HG03432 (cell line): Measurements from ENCODE around the gene TAAR5.
"Not testable (repeated sequence)": the region's sequence is repeated elsewhere in the genome, so short reads cannot be mapped to it uniquely, and the experiment has no call there.

ENCODE experiments used
- ATAC-seq: cut with Tn5 transposase; IDR thresholded peaks from one replicate; pipeline ENCODE4 v1.9.1; 2021; ENCODE audit warnings: mild to moderate bottlenecking, moderate library complexity; ENCODE audit not compliant: unreplicated experiment

TAAR5 gene

GRCh38 chr6:132589454-132589853 lies at the start of gene TAAR5:
TSS of gene TAAR5 (minus strand) at chr6:132589741. CDS start at chr6:132589686, 55 bp downstream.
- ATAC-seq: no peak

GRCh38 chr6:132637135-132637534 lies 47.6 kb upstream of the TAAR5 start:
- ATAC-seq: not testable (repeated sequence)

GRCh38 chr6:132635906-132636305 lies 46.4 kb upstream of the TAAR5 start:
- not testable (repeated sequence) for ATAC-seq

GRCh38 chr6:132635288-132635687 lies 45.7 kb upstream of the TAAR5 start:
- ATAC-seq: not testable (repeated sequence)

GRCh38 chr6:132634796-132635195 lies 45.3 kb upstream of the TAAR5 start:
- ATAC-seq: no peak

- ATAC-seq: no peak
Measured at GRCh38 chr6:132633362-132633761, 43.8 kb upstream of the TAAR5 start.

GRCh38 chr6:132624175-132624574 lies 34.6 kb upstream of the TAAR5 start, which contains the start of gene TAAR2:
TSS of gene TAAR2 (minus strand) at chr6:132624275. CDS start at chr6:132624275, 0 bp downstream.
- no peak for ATAC-seq

GRCh38 chr6:132623106-132623845 lies 33.7 kb upstream of the TAAR5 start:
- no peak for ATAC-seq

- ATAC-seq: no peak
Measured at GRCh38 chr6:132616677-132617076, 27.1 kb upstream of the TAAR5 start.

- peak; percentile 63 for ATAC-seq
Measured at GRCh38 chr6:132614554-132614953, 25.0 kb upstream of the TAAR5 start.

GRCh38 chr6:132612449-132613108 lies 23.0 kb upstream of the TAAR5 start:
- peak; percentile 34 for ATAC-seq

- ATAC-seq: no peak
Measured at GRCh38 chr6:132611616-132612015, 22.1 kb upstream of the TAAR5 start.

GRCh38 chr6:132607544-132608233 lies 18.1 kb upstream of the TAAR5 start:
- ATAC-seq: peak; percentile 76

GRCh38 chr6:132604635-132605152 lies 15.2 kb upstream of the TAAR5 start:
- ATAC-seq: no peak

GRCh38 chr6:132600900-132601299 lies 11.4 kb upstream of the TAAR5 start:
- ATAC-seq: not testable (repeated sequence)

GRCh38 chr6:132598473-132598872 lies 8.9 kb upstream of the TAAR5 start:
- ATAC-seq: no peak

- ATAC-seq: no peak
Measured at GRCh38 chr6:132596201-132596600, 6.7 kb upstream of the TAAR5 start.

GRCh38 chr6:132592855-132593254 lies 3.3 kb upstream of the TAAR5 start:
- no peak for ATAC-seq

- ATAC-seq: no peak
Measured at GRCh38 chr6:132590362-132590761, 821 bp upstream of the TAAR5 start.

GRCh38 chr6:132587424-132587823 lies 2.1 kb downstream of the TAAR5 start:
- no peak for ATAC-seq

- no peak for ATAC-seq
Measured at GRCh38 chr6:132584698-132585097, 4.8 kb downstream of the TAAR5 start.
